PC-9 (cell line): ENCODE results near the gene COG4. TPM values are rescaled to one million over a fixed set of nuclear protein-coding genes. Genes with fewer than 3 reads are reported as not detected.
"Not testable (repeated sequence)": the region's sequence is repeated elsewhere in the genome, so short reads cannot be mapped to it uniquely, and the experiment has no call there.

Experiments
- BruUV-seq: library from RNA; stranded (reverse); fragments of 400-500 nt; replicated peaks from 2 replicates; lab custom pipeline; 2021; lab: Mats Ljungman, UMichigan
- CTCF ChIA-PET: fragments of 300-600 bp; sonication (Branson Sonifier 250); formaldehyde crosslinking; loops from one replicate; lab custom pipeline; 2022; ENCODE audit warnings: antibody characterized with exemption; lab: Charles Lee
- POLR2A ChIA-PET: fragments of 300-600 bp; sonication (Branson Sonifier 250); formaldehyde crosslinking; loops from one replicate; lab custom pipeline; 2022; ENCODE audit warnings: antibody characterized with exemption; ENCODE audit not compliant: unreplicated experiment; lab: Charles Lee
- DNase-seq, 2 experiments: peaks; one replicate each; pipeline versions ENCODE4 v3.0.0 to v3.0.0-alpha.2; 2015 to 2022; ENCODE audit warnings: mixed read lengths in 1 of 2
- H2AFZ ChIP-seq: fragments of 200-600 bp; sonication (generic); 2 replicates; pipeline ENCODE4 v1.8.1; 2017; ENCODE audit warnings: antibody characterized with exemption
- H3F3A ChIP-seq: fragments of 200-600 bp; sonication (generic); 2 replicates; pipeline ENCODE4 v1.8.1; 2017; ENCODE audit warnings: antibody characterized with exemption, mild to moderate bottlenecking, low read depth; ENCODE audit not compliant: insufficient read depth
- H3K27ac ChIP-seq: fragments of 200-600 bp; sonication (generic); 2 replicates; pipeline ENCODE4 v1.6.1; 2016; ENCODE audit warnings: mixed run types
- H3K27me3 ChIP-seq: fragments of 200-600 bp; sonication (generic); 2 replicates; pipeline ENCODE4 v1.6.1; 2016; ENCODE audit warnings: low read depth, mixed run types; ENCODE audit not compliant: insufficient read depth
- H3K36me3 ChIP-seq: fragments of 200-600 bp; sonication (generic); 2 replicates; pipeline ENCODE4 v1.6.1; 2016; ENCODE audit warnings: low read depth, mixed run types
- H3K4me1 ChIP-seq: fragments of 200-600 bp; sonication (generic); replicated peaks from 2 replicates; pipeline ENCODE4 v1.6.1; 2016; ENCODE audit warnings: mixed run types; ENCODE audit not compliant: insufficient read depth
- H3K4me2 ChIP-seq: fragments of 200-600 bp; sonication (generic); 2 replicates; pipeline ENCODE4 v1.6.1; 2017; ENCODE audit warnings: mixed run types
- H3K4me3 ChIP-seq: fragments of 200-600 bp; sonication (generic); 2 replicates; pipeline ENCODE4 v1.6.1; 2016; ENCODE audit warnings: mixed run types
- H3K79me2 ChIP-seq: fragments of 200-600 bp; sonication (generic); 2 replicates; pipeline ENCODE4 v1.6.1; 2017; ENCODE audit warnings: low read depth, mixed run types
- H3K9me2 ChIP-seq: fragments of 200-600 bp; sonication (generic); 2 replicates; pipeline ENCODE4 v1.8.1; 2017; ENCODE audit warnings: mild to moderate bottlenecking; ENCODE audit not compliant: insufficient read depth
- H3K9me3 ChIP-seq: fragments of 200-600 bp; sonication (generic); 2 replicates; pipeline ENCODE4 v1.8.1; 2016; ENCODE audit warnings: low read depth; ENCODE audit not compliant: insufficient read depth
- H4K20me1 ChIP-seq: fragments of 200-600 bp; sonication (generic); 2 replicates; pipeline ENCODE4 v1.8.1; 2017; ENCODE audit not compliant: insufficient read depth
- EZH2 ChIP-seq: fragments of 200-600 bp; sonication (generic); IDR thresholded peaks from 2 replicates; pipeline ENCODE4 v1.8.0; 2017; ENCODE audit warnings: antibody characterized with exemption, low read depth
- intact Hi-C: fragments of 100-400 bp; cut with micrococcal nuclease; formaldehyde crosslinking; loops from one replicate; pipeline ENCODE4 v1.10.0; 2022; ENCODE audit not compliant: unreplicated experiment
- total RNA-seq: library from RNA; stranded (reverse); gene quantifications from 2 replicates; pipeline ENCODE4 v1.2.3, GENCODE V29; 2021
- TF ChIP-seq, protein P1 (sequence below): fragments of 200-600 bp; sonication (generic); conservative IDR thresholded peaks from 2 replicates; pipeline ENCODE4 v1.6.1; 2017; ENCODE audit warnings: mixed run types, antibody characterized with exemption, mild to moderate bottlenecking, moderate library complexity

Gene COG4
- total RNA-seq, 1 experiment from 2014 or later, result 61.1 TPM

DNA sequence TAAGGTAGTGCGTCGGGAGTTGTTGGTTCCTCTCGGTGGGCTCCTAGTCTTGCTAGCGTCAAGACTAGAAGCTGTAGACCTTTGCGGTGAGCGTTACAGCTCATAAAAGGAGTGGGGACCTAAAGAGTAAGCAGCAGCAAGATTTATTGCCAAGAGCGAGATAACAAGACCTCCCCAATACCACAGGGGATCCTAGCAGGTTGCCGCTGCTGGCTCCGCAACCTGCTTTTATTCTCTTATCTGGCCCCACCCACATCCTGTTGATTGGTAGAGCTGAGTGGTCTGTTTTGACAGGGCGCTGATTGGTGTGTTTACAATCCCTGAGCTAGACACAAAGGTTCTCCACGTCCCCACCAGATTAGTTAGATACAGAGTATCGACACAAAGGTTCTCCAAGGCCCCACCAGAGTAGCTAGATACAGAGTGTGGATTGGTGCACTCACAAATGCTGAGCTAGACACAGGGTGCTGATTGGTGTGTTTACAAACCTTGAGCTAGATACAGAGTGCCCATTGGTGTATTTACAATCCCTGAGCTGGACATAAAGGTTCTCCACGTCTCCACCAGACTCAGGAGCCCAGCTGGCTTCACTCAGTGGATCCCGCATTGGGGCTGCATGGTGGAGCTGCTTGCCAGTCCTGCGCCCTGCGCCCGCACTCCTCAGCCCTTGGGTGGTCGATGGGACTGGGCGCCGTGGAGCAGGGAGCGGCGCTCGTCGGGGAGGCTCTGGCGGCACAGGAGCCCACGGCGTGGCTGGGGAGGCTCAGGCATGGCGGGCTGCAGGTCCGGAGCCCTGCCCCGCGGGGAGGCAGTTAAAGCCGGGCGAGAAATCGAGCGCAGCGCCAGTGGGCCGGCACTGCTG lies 73.0 kb downstream of the COG4 start:
- CTCF ChIA-PET, H3K4me3 ChIP-seq, H3K9me3 ChIP-seq, DNase-seq, H2AFZ ChIP-seq, H3K36me3 ChIP-seq, H3F3A ChIP-seq, H4K20me1 ChIP-seq, H3K79me2 ChIP-seq, H3K9me2 ChIP-seq, BruUV-seq, H3K27ac ChIP-seq, intact Hi-C loops, H3K4me2 ChIP-seq, H3K27me3 ChIP-seq, POLR2A ChIA-PET, H3K4me1 ChIP-seq: not testable (repeated sequence)

DNA sequence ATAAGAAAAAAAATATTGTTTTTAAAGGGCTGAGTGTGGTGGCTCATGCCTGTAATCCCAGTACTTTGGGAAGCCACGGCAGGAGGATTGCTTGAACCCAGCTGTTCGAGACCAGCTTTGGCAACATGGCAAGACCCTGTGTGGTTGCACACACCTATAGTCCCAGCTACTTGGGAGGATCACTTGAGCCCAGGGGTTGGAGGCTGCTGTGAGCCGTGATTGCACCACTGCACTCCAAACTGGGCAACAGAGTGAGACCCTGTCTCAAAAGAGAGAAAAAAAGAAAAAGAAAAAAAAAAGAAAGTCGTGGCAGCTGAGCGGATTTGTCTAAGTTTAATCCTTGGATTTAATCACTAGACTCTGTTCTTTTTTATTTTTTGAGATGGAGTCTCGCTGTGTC lies 75.3 kb downstream of the COG4 start:
- intact Hi-C loops, result no loop called here
- Histone ChIP-seq H3F3A (no peaks in the 10 kb centered on the region), H2AFZ (no peak overlapping the region), H3K27ac (no peak overlapping the region), H3K4me1 (no peaks in the 10 kb centered on the region), H3K79me2 (no peaks in the 10 kb centered on the region), H3K36me3 (no peaks in the 10 kb centered on the region), H3K27me3 (no peaks in the 10 kb centered on the region), H3K4me3 (no peak overlapping the region), H3K9me2 (no peaks in the 10 kb centered on the region), H4K20me1 (no peaks in the 10 kb centered on the region), H3K4me2 (no peak overlapping the region), H3K9me3 (no peaks in the 10 kb centered on the region)
- DNase-seq, result no peak
- TF ChIP-seq, protein P1, sequence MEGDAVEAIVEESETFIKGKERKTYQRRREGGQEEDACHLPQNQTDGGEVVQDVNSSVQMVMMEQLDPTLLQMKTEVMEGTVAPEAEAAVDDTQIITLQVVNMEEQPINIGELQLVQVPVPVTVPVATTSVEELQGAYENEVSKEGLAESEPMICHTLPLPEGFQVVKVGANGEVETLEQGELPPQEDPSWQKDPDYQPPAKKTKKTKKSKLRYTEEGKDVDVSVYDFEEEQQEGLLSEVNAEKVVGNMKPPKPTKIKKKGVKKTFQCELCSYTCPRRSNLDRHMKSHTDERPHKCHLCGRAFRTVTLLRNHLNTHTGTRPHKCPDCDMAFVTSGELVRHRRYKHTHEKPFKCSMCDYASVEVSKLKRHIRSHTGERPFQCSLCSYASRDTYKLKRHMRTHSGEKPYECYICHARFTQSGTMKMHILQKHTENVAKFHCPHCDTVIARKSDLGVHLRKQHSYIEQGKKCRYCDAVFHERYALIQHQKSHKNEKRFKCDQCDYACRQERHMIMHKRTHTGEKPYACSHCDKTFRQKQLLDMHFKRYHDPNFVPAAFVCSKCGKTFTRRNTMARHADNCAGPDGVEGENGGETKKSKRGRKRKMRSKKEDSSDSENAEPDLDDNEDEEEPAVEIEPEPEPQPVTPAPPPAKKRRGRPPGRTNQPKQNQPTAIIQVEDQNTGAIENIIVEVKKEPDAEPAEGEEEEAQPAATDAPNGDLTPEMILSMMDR, result no peak
- TF ChIP-seq EZH2, result no peak
- CTCF ChIA-PET, result no interaction called here
- POLR2A ChIA-PET, result no interaction called here
- no TSS peak for BruUV-seq

DNA sequence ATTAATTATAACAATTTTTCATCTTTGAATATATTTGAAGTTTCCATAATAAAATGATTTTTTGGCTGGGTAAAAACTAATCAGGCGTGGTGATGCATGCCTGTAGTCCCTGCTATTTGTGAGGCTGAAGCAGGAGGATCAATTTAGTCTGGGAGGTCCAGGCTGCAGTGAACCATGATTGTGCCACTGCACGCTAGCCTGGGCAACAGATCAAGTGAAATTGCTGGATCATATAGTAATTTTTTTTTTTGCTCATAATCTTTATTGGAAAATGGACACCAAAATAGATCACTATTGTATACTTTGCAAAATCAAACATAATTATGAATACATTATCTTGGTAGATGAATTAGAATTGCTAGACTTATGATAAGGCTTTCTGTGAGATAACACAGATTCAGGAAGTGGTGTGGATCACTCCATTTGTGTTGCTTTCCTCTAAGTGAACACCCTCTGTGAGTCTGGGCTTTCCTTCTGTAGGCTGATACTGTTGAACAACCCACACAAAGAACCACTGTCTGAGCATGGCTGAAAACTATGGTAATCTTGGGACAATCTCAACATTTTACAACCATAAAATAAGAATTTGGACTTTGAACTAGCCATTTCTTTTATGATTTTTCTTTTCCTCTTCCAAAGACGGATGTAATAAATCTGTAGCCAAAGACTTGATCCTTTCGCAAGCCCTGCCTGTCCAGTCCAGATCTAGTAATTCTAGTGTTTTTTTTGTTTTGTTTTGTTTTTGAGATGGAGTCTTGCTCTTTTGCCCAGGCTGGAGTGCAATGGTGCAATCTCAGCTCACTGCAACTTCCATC lies 78.9 kb downstream of the COG4 start:
- CTCF ChIA-PET, result no interaction called here
- TF ChIP-seq EZH2, result no peak
- TF ChIP-seq, protein P1, result no peak
- H3F3A ChIP-seq, result no peaks in the 10 kb centered on the region
- H3K27me3 ChIP-seq, result no peaks in the 10 kb centered on the region
- no peak for DNase-seq
- no peak overlapping the region for H3K27ac ChIP-seq
- H2AFZ ChIP-seq, result no peak overlapping the region
- BruUV-seq, result no TSS peak
- no peak overlapping the region for H3K4me2 ChIP-seq
- H3K4me1 ChIP-seq, result no peaks in the 10 kb centered on the region
- no peaks in the 10 kb centered on the region for H3K36me3 ChIP-seq
- intact Hi-C loops, result no loop called here
- POLR2A ChIA-PET, result no interaction called here
- no peaks in the 10 kb centered on the region for H3K9me3 ChIP-seq
- H3K4me3 ChIP-seq, result no peak overlapping the region
- no peaks in the 10 kb centered on the region for H3K9me2 ChIP-seq
- no peaks in the 10 kb centered on the region for H4K20me1 ChIP-seq
- H3K79me2 ChIP-seq, result no peaks in the 10 kb centered on the region
